HUES48 (cell line): ENCODE data around the gene ZMYND10.

Source experiments
- H3K27ac ChIP-seq: one replicate; pipeline ENCODE4 v1.7.0; 2013; ENCODE audit warnings: low read depth, low read length, inconsistent platforms
- H3K27me3 ChIP-seq: 2 replicates; pipeline ENCODE4 v1.6.1; 2013; ENCODE audit warnings: mild to moderate bottlenecking, low read length; ENCODE audit not compliant: control insufficient read depth, insufficient read depth
- H3K36me3 ChIP-seq: 2 replicates; pipeline ENCODE4 v1.6.1; 2013; ENCODE audit warnings: low read length; ENCODE audit not compliant: control insufficient read depth, insufficient read depth
- H3K4me1 ChIP-seq: 2 replicates; pipeline ENCODE4 v1.6.1; 2013; ENCODE audit warnings: mild to moderate bottlenecking, low read length; ENCODE audit not compliant: control insufficient read depth, insufficient read depth
- H3K4me3 ChIP-seq: 2 replicates; pipeline ENCODE4 v1.5.1; 2013; ENCODE audit warnings: mild to moderate bottlenecking, low read depth, low read length
- H3K9ac ChIP-seq: 2 replicates; pipeline ENCODE4 v1.6.1; 2013; ENCODE audit warnings: mild to moderate bottlenecking, low read depth, low read length, moderate library complexity
- H3K9me3 ChIP-seq: 2 replicates; pipeline ENCODE4 v1.6.1; 2013; ENCODE audit warnings: low read length; ENCODE audit not compliant: control insufficient read depth, insufficient read depth

The ZMYND10 gene

GRCh38 chr3:50333744-50334328, 11.7 kb downstream of the ZMYND10 start:
- no peak overlapping the region for H3K9ac ChIP-seq
- H3K4me1 ChIP-seq, result no peaks in the 10 kb centered on the region
- no peaks in the 10 kb centered on the region for H3K9me3 ChIP-seq
- H3K27me3 ChIP-seq, result peaks cover 4% of the 10 kb centered on the region
- no peak overlapping the region for H3K27ac ChIP-seq
- no peak overlapping the region for H3K4me3 ChIP-seq
- H3K36me3 ChIP-seq, result peaks cover 37% of the 10 kb centered on the region

- Histone ChIP-seq H3K9ac (no peak overlapping the region), H3K4me3 (no peak overlapping the region), H3K9me3 (no peaks in the 10 kb centered on the region), H3K4me1 (0 out of 2 replicates have a peak, but pooled peaks cover 2% of the 10 kb centered on the region), H3K27me3 (no peaks in the 10 kb centered on the region), H3K27ac (no peak overlapping the region), H3K36me3 (peaks cover 37% of the 10 kb centered on the region)
Observed at GRCh38 chr3:50331364-50331907, 14.1 kb downstream of the ZMYND10 start.

- Histone ChIP-seq H3K27me3 (no peaks in the 10 kb centered on the region), H3K4me3 (no peak overlapping the region), H3K36me3 (peaks cover 48% of the 10 kb centered on the region), H3K4me1 (0 out of 2 replicates have a peak, but pooled peaks cover 2% of the 10 kb centered on the region), H3K9ac (no peak overlapping the region), H3K27ac (no peak overlapping the region), H3K9me3 (no peaks in the 10 kb centered on the region)
Observed at GRCh38 chr3:50330330-50330729, 15.2 kb downstream of the ZMYND10 start.

GRCh38 chr3:50327943-50328691, 17.4 kb downstream of the ZMYND10 start, which contains the start of gene TUSC2:
Gene TUSC2, minus strand, starts transcription at chr3:50328223. Its CDS starts 124 bp downstream, at chr3:50328099.
- no peaks in the 10 kb centered on the region for H3K9me3 ChIP-seq
- peak within 1 kb of the TSS; percentile 78 for H3K27ac ChIP-seq
- peaks cover 5% of the 10 kb centered on the region; the same call in 1 of the 2 replicates for H3K4me1 ChIP-seq
- H3K27me3 ChIP-seq, result no peaks in the 10 kb centered on the region
- H3K36me3 ChIP-seq, result peaks cover 42% of the 10 kb centered on the region
- peak within 1 kb of the TSS; percentile 60; the same call in 1 of the 2 replicates for H3K9ac ChIP-seq
- H3K4me3 ChIP-seq, result peak within 1 kb of the TSS; percentile 88

- no peak overlapping the region for H3K9ac ChIP-seq
- H3K27me3 ChIP-seq, result no peaks in the 10 kb centered on the region
- peaks cover 10% of the 10 kb centered on the region for H3K4me1 ChIP-seq
- peak overlapping the region; percentile 88 for H3K4me3 ChIP-seq
- peaks cover 40% of the 10 kb centered on the region for H3K36me3 ChIP-seq
- H3K9me3 ChIP-seq, result no peaks in the 10 kb centered on the region
- no peak overlapping the region for H3K27ac ChIP-seq
Observed at GRCh38 chr3:50327129-50327528, 18.4 kb downstream of the ZMYND10 start.

GRCh38 chr3:50326182-50326541, 19.4 kb downstream of the ZMYND10 start:
- Histone ChIP-seq H3K27ac (no peak overlapping the region), H3K9ac (no peak overlapping the region), H3K4me3 (no peak overlapping the region), H3K27me3 (no peaks in the 10 kb centered on the region), H3K36me3 (peaks cover 31% of the 10 kb centered on the region), H3K4me1 (peaks cover 10% of the 10 kb centered on the region), H3K9me3 (no peaks in the 10 kb centered on the region)

- H3K4me3 ChIP-seq, result no peak overlapping the region
- peaks cover 12% of the 10 kb centered on the region for H3K4me1 ChIP-seq
- H3K27me3 ChIP-seq, result no peaks in the 10 kb centered on the region
- no peaks in the 10 kb centered on the region for H3K9me3 ChIP-seq
- H3K36me3 ChIP-seq, result peaks cover 26% of the 10 kb centered on the region
- H3K27ac ChIP-seq, result no peak overlapping the region
- no peak overlapping the region for H3K9ac ChIP-seq
Observed at GRCh38 chr3:50325497-50326181, 19.9 kb downstream of the ZMYND10 start.

- H3K9ac ChIP-seq, result no peak overlapping the region
- H3K4me1 ChIP-seq, result peaks cover 17% of the 10 kb centered on the region
- no peak overlapping the region for H3K4me3 ChIP-seq
- H3K27me3 ChIP-seq, result no peaks in the 10 kb centered on the region
- H3K36me3 ChIP-seq, result peaks cover 22% of the 10 kb centered on the region
- H3K27ac ChIP-seq, result no peak overlapping the region
- H3K9me3 ChIP-seq, result no peaks in the 10 kb centered on the region
Observed at GRCh38 chr3:50325113-50325480, 20.4 kb downstream of the ZMYND10 start.

GRCh38 chr3:50324351-50325112, 21.0 kb downstream of the ZMYND10 start:
- peaks cover 19% of the 10 kb centered on the region for H3K4me1 ChIP-seq
- H3K27me3 ChIP-seq, result no peaks in the 10 kb centered on the region
- H3K4me3 ChIP-seq, result no peak overlapping the region
- peak overlapping the region; percentile 9 for H3K27ac ChIP-seq
- H3K36me3 ChIP-seq, result peaks cover 22% of the 10 kb centered on the region
- no peaks in the 10 kb centered on the region for H3K9me3 ChIP-seq
- H3K9ac ChIP-seq, result no peak overlapping the region

GRCh38 chr3:50323614-50324199, 21.8 kb downstream of the ZMYND10 start:
- no peak overlapping the region for H3K4me3 ChIP-seq
- H3K9me3 ChIP-seq, result no peaks in the 10 kb centered on the region
- no peaks in the 10 kb centered on the region for H3K27me3 ChIP-seq
- no peak overlapping the region for H3K9ac ChIP-seq
- H3K36me3 ChIP-seq, result peaks cover 26% of the 10 kb centered on the region
- peaks cover 19% of the 10 kb centered on the region for H3K4me1 ChIP-seq
- H3K27ac ChIP-seq, result no peak overlapping the region
